ENCODE results near the gene SYNM.

SYNM gene

DNA sequence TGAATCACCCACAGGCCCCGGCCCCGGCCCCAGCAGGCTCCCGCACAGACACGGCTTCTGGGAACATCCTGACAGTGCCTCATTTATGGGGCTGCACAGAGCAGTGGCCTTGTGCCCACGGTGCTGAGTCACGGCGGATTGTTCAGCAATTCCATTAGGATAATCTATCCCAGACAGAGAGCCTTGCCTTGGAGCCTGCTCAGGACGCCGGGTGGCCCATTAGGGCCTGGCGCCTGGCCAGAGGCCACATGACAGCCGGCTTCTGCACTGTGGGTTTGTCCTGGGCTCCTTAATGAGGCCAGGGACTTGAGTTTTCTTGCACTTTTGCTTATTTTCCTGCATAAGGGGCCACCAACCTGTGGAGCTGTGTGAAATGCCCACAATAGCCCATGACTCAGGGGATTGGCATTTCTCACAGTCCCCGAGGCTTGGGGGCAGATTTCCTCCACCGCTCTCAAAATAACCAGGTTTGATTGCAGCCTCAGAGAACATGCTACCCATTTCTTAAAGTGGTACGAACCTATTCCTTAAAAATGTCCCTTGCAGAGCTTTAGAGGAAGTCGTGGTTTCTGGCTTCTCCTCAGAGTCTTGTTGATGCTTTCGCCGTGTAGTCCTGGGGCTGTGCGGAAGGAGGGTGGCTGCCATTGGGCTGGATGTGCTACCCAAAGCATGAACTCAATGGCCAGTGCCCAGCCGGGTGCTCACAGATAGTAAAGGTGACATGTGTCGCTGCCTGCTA lies 19.0 kb downstream of the SYNM start:
- H3K4me1 ChIP-seq (ENCODE audit: control insufficient read depth in 1 of 2, insufficient read depth in 1 of 2, low read depth in 1 of 2, low read length in 1 of 2), result peaks cover 5% of the 10 kb centered on the region in 2 experiments
- H3K9me3 ChIP-seq, result no peaks in the 10 kb centered on the region
- H3K36me3 ChIP-seq, result no peaks in the 10 kb centered on the region
- H3K4me3 ChIP-seq (ENCODE audit: low read depth in 1 of 2, low read length in 1 of 2), result no peak overlapping the region
- H3K27me3 ChIP-seq, result peaks cover 35% of the 10 kb centered on the region
- TF ChIP-seq, protein P1, sequence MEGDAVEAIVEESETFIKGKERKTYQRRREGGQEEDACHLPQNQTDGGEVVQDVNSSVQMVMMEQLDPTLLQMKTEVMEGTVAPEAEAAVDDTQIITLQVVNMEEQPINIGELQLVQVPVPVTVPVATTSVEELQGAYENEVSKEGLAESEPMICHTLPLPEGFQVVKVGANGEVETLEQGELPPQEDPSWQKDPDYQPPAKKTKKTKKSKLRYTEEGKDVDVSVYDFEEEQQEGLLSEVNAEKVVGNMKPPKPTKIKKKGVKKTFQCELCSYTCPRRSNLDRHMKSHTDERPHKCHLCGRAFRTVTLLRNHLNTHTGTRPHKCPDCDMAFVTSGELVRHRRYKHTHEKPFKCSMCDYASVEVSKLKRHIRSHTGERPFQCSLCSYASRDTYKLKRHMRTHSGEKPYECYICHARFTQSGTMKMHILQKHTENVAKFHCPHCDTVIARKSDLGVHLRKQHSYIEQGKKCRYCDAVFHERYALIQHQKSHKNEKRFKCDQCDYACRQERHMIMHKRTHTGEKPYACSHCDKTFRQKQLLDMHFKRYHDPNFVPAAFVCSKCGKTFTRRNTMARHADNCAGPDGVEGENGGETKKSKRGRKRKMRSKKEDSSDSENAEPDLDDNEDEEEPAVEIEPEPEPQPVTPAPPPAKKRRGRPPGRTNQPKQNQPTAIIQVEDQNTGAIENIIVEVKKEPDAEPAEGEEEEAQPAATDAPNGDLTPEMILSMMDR (IDR thresholded peaks at IDR 0.05), result no peak
- no peak overlapping the region for H3K27ac ChIP-seq

DNA sequence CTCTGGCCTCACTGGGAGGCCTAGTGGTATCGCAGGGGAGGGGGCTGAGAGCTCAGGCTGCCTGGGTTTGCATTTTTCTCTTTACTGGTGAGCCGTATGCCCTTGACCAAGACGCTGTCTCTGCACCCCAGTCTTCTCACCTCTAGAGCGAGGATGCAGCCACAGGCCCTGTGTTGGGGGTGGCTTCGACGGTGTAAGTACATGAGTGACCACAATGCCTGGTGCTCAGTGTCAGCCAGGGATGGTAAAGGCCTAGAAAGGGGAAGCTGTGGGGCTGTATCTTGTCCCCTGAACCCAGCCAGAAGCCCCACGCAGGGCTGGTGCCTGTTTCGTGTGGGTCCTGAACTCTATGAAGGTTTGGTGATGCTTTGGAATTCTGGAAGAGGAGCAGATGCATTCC lies 19.8 kb downstream of the SYNM start:
- TF ChIP-seq, protein P1 (IDR thresholded peaks at IDR 0.05), result no peak
- Histone ChIP-seq H3K4me1 (ENCODE audit: control insufficient read depth in 1 of 2, insufficient read depth in 1 of 2, low read depth in 1 of 2, low read length in 1 of 2) (peaks cover 5 to 7% of the 10 kb centered on the region in 2 experiments), H3K27ac (no peak overlapping the region)

DNA sequence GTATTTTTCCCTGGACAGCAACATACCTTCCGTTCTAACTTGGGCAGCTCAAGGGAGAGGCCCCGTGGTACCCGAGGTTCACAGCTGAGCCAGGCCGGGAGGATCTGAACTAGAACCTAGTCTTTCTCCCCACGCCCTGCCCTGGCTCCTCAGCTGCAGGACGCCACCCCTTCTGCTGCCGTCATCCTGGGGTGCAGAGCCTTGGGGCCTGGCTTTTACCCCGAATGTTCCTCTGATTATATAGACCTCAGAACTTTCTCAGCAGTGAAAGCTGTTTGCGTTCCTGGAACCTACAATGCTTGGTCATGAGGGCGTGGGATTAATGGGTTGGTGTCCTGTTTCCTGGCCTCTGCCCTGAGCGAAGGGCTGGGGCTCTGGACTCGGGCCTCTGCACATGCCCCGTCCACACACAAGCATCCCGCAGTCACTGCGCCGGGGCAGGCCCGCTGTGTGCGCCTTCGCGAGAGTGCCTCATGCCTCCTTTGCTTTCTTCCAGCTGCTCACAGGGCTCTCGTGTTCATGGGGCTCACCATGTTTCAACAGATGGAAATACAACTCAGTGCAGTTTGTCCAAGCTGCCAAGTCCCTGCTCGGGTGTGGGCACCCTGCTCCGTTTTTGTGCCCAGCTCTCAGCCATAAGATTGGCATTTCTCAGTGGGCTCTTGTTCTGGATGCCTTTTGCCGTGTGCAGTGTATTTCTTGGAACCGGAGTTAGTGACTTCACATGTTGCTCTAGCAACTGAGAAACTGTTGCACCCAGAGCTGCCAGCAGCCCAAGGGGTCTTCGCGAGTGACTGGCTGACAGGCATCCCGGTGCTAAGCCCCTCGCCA lies 20.4 kb downstream of the SYNM start:
- Histone ChIP-seq H3K27me3 (peaks cover 35% of the 10 kb centered on the region), H3K4me3 (ENCODE audit: low read depth in 1 of 2, low read length in 1 of 2) (no peak overlapping the region), H3K9me3 (no peaks in the 10 kb centered on the region), H3K4me1 (ENCODE audit: control insufficient read depth in 1 of 2, insufficient read depth in 1 of 2, low read depth in 1 of 2, low read length in 1 of 2) (peaks cover 5 to 7% of the 10 kb centered on the region in 2 experiments), H3K36me3 (no peaks in the 10 kb centered on the region), H3K27ac (no peak overlapping the region)
- TF ChIP-seq, protein P1 (IDR thresholded peaks at IDR 0.05), result no peak

More for the DNA sequence above, 19.8 kb downstream of the SYNM start:
- no peak overlapping the region for H3K4me3 ChIP-seq (ENCODE audit: low read depth in 1 of 2, low read length in 1 of 2)
- no peaks in the 10 kb centered on the region for H3K9me3 ChIP-seq
- peaks cover 35% of the 10 kb centered on the region for H3K27me3 ChIP-seq
- no peaks in the 10 kb centered on the region for H3K36me3 ChIP-seq

DNA sequence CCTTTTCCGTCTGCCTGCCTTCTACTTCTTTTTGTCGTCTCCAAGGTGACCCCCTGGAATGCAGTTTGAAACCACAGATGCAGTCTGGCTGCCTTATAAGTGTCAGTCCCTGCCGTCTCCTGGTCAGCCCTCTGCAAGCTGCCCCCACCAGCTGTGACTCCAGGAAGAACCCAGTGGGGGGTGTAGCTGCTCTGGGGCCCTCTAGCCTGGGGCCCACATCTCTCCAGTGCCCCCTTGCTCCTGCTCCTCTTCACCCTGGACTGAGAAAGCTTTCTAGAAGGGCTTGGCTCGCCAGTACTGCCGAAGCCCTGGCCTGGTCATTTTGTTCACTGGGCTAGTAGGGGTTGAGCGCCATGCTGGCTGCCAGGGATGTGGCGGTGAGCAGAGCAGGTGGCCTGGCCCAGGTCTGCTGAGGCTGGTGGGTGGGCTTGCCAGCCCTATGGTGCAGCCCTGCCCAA lies 21.3 kb downstream of the SYNM start:
- Histone ChIP-seq H3K27ac (no peak overlapping the region), H3K36me3 (no peaks in the 10 kb centered on the region), H3K4me1 (ENCODE audit: control insufficient read depth in 1 of 2, insufficient read depth in 1 of 2, low read depth in 1 of 2, low read length in 1 of 2) (peaks cover 5 to 7% of the 10 kb centered on the region in 2 experiments), H3K4me3 (ENCODE audit: low read depth in 1 of 2, low read length in 1 of 2) (no peak overlapping the region), H3K27me3 (peaks cover 35% of the 10 kb centered on the region), H3K9me3 (no peaks in the 10 kb centered on the region)
- TF ChIP-seq, protein P1 (IDR thresholded peaks at IDR 0.05), result no peak

DNA sequence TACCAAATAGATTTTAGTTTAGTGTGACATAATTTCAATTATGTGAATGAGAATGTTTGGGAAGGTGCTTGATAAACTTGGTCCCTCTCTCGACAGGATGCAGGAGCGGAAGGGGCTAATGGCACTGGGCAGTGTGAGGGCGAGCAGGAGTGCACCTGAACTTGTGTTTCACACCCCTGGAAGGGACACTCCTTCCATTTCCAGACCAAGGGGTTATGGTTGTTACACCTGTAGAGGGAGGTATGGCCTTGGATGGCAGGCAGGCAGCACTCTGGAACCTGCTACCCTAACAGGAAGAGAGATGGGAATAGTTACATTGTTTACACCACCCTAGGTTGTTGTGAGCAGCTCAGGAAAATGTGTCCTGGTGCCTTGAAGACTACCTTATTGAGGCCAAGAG lies 22.1 kb downstream of the SYNM start:
- Histone ChIP-seq H3K27ac (no peak overlapping the region), H3K4me1 (ENCODE audit: control insufficient read depth in 1 of 2, insufficient read depth in 1 of 2, low read depth in 1 of 2, low read length in 1 of 2) (peaks cover 5 to 7% of the 10 kb centered on the region in 2 experiments), H3K4me3 (ENCODE audit: low read depth in 1 of 2, low read length in 1 of 2) (no peak overlapping the region), H3K9me3 (no peaks in the 10 kb centered on the region), H3K36me3 (no peaks in the 10 kb centered on the region), H3K27me3 (peaks cover 27% of the 10 kb centered on the region)
- TF ChIP-seq, protein P1 (IDR thresholded peaks at IDR 0.05), result no peak
